Stimulated activated CD4-positive, alpha-beta T cell treated with anti-CD3 and anti-CD28 coated beads, TNF-alpha, amount 100 ng/mL, for 24 hours (primary cell): ENCODE results near the gene SCAMP4.

Experiments used
- DNase-seq, 3 experiments: peaks; one replicate each; pipeline ENCODE4 v3.0.0-alpha.2; 2020; ENCODE audit warnings: low read depth in 3 of 3

Gene SCAMP4

DNA sequence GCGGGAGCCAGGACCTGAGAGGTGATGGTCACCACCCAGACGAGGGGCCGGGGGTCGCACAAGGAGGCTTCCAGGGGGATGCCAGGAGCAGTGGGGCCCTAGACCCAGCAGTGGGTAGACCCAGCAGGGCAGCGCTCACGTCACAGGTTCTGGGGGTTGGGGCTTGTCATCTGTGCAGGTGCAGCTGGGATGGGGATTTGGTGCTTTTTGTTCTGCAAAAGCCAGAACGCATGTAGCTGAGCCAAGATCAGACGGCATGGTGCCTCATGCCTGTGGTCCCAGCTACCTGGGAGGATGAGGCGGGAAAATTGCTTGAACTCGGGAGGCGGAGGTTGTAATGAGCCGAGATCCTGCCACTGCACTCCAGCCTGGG is 50.9 kb downstream of the SCAMP4 start:
- no peak for DNase-seq

DNA sequence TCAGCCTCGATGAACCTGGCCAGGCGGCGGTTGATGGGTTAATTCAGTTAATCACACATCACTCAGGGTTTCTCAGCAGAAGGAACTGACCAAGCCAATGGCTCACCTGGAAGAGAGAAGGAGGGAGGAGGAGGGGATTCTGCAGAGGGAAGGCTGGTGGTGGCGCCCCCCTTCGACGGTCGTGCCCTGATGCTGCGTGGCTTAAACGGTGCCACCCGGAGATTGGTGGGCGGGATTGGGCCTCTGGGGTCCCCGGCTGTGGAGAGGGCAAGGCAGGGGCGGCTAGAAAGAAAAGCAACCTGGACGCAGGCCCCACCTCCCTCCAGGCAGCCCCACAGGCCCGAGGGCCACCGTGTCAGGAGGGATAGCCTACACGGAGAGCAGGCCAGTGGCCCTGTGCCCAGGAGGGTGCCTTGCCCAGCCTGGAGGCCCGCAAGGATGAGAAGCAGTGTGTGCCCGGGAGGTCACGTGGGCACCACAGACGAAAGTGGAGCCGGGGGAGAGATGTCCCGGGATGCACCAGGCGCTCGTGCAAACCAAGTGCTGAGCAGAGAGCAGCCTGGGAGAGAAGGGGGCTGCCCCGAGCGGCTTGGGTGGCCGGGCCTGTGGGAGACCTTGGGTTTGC is 51.8 kb downstream of the SCAMP4 start:
- DNase-seq, result no peak

DNA sequence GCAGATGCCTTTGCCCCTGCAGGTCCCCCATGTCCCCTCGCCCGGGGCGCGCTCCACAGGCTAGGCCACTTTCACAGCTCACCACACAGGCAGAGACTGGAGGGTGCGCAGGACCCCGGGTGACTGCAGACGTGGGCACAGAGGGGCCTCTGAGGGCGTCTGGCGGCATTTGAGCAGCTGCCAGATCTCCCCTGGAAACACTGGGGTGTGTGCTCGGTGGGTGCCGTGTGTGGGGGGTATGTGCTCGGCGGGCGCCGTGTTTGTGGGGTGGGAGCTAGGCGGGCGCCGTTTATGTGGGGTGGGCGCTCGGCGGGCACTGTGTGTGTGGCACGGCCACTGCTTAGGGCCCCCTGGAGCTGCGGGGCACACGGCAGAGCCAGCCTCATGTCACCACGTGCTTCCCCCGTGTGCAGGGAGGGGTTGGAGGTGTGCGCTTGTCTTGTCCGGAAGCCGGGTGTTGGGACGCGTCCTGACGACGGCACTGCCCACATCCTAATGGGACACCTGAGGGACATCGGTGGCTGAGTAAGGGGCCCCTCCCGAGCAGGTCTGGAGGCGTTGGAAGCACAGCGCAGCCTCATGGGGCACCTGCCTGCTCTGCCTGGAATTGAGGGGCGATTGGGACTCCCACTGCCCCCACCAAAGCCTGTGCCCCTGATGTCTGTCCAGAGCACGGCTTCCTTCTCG is 52.5 kb downstream of the SCAMP4 start:
- DNase-seq, result no peak

DNA sequence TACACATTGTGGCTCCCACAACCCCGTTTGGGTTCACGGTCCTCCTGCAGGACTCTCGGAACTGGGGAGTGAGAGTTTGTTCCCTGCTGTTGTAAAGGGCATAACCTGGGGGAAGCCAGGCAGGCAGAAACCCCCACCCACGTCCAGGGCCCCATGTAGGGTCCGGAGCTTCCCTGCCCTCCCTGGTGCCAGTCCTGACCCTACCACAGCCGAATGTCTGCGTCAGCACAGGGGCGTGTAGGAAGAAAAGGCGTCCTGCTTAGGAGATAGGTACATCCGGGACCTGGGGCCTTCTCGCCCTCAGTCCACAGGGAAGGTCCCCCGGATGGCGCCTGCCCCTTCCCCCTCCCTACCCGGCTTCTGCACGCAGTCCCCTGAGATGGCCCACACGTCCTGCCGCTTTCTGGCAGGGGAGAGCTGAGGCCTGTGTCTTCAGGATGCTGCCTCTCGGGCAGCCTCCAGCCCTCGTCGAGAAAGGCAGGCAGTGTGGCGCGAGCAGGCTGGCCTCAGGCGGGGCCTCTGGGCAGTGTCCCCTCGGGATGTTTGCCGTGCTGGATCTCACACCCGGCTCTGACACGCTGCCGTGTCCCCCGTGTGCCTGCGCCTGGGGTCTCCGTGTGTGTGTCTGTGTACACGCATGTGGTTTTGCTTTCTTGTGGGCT is 54.9 kb downstream of the SCAMP4 start:
- no peak for DNase-seq

DNA sequence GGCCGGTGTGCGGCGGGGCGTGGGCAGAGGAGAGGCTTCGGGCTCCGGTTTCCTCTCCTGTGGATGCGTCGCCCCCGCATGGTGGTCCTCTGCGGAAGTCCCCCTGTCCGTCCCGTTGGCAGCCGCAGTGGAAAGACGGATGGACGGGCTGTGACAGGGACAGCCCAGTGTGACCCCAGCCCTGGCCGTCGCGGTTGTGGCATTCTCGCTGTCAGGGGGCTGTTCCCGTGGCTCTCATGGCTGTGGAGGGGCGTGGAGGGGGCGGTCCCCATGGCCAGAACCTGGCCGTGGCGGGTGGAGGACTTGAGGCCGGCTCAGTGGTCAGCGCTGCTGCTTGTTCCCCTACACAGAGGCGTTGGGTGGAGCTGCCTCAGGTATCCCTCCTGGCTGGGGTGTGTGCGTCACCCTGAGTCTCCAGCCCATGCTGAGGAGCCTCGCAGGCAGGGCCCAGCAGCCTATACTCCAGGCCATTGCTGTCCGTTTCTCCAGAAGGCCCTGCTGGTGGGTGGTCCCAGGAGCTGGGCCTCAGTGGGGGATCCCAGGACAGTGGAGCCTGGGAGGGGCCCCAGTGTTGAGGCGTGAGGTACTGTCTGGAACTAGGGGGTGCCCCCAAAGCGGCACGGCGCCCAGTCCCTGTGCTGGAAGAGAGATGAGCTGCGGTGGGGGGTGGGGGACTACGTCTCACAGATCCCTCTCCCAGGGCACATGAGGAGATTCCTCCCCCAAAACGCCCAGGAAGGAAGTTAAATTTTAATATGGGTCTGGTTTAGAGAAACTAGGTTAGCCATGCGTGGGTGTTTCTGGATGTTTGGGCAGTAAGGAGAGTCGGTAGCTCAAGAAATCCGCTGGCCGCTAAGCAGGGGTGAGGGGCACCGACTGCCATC is 56.0 kb downstream of the SCAMP4 start:
- DNase-seq, result no peak

DNA sequence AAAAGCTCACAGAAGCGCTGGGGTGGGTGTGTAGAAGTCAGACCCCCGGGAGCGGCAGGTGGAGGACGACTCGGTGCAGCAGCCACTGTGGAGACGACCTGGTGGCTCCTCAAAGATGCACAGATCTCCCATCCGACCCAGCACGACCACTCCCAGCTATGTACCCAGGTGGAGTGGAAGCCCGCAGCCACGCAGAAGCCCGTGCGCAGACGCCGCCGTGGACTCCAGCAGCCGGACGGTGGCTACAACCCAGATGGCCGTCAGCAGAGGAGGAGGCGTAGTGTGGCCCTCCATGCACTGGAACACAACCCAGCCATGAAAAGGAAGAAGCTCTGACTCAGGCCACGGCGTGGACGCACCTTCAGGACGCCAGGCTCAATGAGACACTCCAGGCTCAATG is 57.5 kb downstream of the SCAMP4 start:
- DNase-seq, result no peak

DNA sequence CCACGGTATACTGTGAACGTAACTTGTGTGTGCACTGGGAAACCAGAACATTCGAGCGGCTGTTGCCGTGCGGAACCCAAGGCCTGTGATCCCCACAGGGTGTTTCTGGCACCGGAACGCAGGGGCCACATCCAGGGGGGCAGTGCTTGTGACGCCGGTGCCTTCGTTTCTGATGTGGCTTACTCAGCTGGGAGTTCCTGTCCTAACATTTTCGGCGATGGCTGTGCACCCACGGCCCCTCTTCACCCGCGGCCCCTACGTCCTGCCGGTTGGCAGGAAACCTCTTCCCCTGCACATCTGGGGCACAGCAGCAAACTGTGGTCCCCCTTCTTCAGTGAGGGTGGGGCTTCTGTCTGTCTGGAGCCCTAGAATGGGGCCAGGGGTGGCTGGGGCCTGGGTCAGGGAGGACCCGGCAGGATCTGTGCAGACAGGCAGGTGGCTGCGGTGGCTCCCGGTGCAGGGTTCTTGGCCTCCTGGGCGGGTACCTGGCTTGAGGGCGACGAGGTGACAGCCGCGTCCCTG is 61.9 kb downstream of the SCAMP4 start:
- no peak for DNase-seq

DNA sequence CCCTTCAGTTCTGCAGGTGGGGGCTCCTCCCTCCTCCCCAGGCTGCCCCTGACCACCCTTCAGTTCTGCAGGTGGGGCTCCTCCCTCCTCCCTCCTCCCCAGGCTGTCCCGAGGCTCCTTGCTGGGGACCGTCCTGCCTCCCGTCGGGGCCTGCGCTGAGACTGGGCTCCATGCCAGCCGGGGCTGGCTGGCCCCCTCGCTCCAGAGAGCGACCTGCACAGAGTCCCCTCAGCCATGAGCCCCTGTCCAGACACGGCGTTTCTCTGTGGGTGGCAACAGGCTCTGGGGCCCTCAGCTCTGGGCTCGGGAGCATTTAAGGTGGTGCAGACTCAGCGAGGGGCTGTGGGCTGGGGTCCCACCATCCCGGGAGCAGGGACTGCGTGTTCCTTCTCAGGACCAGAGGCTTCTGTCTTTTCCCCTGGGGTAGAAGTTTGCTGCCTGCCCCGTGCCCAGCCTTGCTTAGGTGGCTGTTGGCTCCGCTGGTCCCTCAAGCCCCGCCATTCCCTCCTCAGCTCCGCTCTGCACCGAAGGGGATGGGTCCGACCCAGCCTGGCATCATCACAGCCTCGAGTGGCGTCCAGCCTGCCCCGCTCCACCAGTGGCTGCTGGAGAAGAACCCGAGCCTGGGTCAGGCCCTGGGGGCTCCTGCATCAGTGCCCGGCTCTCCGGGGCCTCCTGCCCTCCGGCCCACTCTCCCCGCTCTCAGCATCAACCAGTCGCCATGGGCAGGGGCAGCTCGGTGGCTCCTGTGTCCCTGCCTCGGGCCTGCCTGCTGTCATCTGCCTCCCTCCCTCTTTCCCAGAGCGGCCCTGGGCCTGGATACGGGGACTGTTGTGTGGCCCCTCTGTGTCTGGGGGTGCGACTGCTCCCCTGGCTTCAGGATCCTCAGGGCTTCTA is 63.3 kb downstream of the SCAMP4 start:
- DNase-seq, result no peak

DNA sequence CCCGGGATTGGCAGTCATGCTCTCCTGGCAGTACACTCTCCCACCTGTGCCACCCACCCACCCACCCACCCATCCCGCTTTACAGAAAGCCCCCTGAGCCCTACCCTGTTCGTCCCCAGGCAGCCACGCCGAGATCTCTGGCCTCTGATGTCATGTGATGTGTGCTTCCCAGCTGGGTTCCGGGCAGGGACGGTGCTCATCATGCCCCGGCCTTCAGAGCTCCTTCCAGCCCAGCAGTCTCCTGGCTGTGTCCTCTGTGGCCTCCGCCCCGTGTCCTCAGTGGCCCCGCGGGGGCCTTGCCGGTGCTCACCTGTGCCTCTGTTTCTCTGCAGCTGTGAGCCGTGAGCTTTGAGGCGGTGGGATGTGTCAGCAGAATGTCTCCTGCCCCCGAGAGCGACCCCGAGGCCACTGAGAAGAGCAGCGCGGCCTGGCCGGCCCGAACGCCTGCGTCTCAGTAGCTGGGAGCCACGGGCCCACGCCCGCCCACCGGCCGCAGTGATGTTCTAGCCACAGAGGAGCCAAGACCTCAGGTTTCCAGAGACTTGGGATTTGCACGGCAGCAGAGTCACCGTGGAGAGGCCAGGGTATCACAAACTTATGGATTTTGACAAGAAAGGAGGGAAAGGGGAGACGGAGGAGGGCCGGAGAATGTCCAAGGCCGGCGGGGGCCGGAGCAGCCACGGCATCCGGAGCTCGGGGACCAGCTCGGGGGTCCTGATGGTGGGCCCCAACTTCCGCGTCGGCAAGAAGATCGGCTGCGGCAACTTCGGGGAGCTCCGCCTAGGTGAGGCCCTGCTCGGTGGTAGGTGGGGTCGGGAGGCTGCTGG is 64.2 kb downstream of the SCAMP4 start:
- DNase-seq, result no peak

DNA sequence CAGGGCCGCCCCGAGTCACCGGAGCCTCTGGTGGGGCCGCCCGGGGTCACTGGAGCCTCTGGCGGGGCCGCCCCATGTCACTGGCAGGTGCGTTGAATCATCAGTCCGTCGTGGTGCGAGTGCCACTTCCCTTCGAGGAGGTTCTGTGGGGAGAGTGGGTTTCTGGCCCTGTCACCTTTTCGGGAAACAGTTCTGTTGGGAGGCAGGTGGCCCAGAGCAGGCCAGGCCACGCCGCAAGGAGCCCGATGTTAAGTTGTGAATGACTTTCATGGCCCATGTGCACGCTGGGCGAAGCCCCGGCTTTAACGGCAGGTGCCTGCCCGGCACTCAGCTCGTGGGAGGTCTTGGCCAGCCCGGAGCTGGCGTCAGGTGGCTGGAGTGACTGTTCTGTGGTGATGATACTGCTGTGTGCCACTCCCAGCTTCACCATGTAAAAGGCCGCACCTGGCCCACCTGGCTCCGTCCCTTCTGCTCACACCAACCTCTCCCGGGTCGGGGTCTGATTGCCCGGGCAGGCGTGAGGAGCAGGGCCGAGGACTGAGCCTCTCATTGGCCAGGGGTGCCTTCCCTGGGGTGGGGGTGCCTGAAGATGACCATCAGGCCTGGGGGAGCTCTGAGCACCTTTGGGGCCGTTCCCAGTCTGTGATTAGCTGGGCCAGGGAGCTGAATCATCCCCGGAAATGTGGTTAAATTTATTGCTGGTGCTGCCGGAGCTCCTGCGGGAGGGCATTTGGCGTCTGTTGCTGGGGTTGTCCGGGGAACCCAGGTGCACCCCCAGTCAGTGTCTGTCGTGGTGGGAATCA is 65.0 kb downstream of the SCAMP4 start:
- DNase-seq, result no peak

DNA sequence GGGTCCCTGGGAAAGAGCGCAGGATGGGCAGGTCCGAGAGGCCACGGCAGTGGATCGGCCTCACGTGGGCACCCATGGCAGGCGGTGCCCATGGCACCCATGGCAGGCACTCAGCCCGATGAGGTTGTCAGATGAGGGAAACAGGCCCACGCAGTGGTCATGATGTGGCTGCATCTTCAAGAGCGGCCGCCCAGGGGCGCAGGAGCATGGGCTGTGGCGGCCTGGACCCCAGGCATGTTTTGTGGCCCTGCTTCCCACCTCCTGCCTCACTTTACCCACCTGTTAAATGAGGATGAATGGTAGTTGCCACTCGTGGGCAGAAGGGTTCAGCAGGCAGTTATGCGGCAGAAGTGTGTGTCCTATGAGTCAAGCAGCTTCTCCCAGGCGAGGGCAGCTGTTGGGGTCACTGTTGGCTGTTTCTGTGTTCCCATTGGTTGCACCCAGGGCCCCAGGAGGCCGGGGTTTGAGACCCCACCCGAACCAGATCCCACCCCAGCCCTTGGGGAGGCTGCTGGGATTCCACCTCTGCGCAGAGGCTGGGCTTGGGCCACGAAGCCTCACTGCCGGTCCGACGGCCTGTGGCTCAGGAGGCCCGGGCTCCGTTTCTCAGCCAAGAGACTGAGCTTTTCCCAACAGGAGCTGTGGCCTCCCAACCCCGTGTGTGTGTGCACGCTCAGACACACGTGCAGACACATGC is 65.8 kb downstream of the SCAMP4 start:
- no peak for DNase-seq

DNA sequence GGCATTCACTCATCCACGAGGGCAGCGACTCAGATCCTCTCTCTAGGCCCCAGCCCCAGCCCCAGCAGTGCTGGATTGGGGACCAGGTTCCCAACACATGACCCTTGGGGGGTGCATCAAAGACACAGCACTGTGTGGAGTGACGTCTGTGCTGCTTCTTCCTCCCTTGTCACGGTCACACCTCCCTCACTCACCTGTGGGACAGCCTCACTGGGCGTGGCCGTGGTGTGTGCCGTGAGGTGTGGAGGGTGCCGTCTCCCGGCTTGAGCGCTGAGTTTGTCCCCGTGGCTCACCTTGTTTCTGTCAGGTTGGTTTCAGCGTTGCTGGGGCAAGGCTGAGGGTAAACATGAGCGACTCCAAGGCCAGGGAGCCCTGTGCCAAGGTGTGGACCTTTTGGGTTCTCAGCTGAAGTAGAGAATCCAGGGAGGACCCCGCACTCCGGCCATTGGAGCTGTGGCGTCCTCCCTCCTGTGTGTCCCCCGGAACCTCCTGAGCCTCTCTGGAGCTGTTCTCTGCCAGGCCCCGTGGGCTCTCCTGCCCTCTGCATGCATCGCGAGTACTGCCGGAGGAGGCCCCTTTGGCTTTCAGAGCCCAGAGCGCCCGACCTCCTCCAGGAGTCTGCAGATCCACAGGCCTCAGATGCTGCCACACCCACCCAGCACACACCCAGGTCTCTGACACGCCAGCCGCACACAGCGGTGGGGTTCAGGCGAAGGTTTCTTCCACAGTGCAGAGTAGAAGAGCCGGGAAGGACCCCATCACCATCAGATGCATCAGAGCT is 69.4 kb downstream of the SCAMP4 start:
- DNase-seq, result no peak

DNA sequence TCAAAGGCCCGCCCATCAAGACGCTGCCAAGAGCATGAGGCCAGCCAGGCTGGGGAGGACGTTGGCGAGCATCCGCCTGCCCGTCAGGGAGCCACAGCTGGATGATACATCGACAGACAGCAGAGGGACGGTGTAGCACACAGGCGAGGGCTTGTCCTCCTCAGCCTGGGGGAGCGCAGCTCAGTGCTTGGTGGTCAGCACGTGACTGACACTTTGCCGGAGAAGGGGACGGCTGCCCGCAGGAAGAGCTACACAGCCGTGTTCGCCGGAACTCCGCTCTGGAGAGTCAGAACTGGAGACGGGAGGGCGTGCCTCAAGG is 69.9 kb downstream of the SCAMP4 start:
- DNase-seq, result no peak
